GM18511 (cell line): ENCODE data around the gene COG2.
"Not testable (repeated sequence)": the region's sequence is repeated elsewhere in the genome, so short reads cannot be mapped to it uniquely, and the experiment has no call there.

Experiments
- ATAC-seq: cut with Tn5 transposase; IDR thresholded peaks from one replicate; pipeline ENCODE4 v1.9.1; 2021; ENCODE audit warnings: mild to moderate bottlenecking, moderate library complexity; ENCODE audit not compliant: unreplicated experiment

COG2 gene

GRCh38 chr1:230698964-230699363 lies 56.7 kb downstream of the COG2 start:
- not testable (repeated sequence) for ATAC-seq

- ATAC-seq = no peak
Measured at GRCh38 chr1:230699716-230700115, 57.4 kb downstream of the COG2 start.

DNA sequence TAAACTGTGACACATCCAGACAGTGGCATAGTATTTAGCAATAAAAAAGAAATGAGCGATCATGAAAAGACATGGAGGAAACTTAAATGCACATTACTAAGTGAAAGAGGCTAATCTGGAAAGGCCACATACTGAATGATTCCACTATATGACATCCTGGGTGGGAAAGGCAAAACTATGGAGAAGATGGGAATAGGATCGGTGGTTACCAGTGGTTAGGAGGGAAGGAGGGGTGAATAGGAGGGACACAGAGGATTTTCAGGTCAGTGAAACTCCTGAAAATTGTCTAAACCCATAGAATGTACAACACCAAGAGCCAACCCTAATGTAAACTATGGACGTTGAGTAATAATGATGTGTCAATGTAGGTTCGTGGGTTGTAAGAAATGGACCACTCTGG lies 57.9 kb downstream of the COG2 start:
- ATAC-seq = no peak

DNA sequence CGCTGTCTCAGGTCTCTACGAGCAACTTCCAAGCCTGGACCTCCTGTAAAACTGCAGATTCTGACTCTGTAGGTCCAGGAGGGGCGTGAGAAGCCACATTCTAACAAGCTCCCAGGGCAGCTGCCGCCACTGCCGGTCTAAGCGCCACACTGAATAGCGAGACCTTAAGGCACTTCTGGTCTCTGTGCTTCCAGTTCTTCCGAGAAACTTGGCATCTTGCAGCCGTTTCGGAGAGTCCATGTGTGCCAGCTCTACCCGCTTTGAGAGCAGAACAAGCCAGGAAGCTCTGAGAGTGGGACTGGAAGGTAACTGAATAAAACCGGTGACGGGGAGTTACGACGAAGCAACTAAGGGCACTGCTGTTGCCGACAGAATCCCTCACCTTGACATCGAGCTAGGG lies 59.2 kb downstream of the COG2 start:
- ATAC-seq = no peak

- no peak for ATAC-seq
Measured at GRCh38 chr1:230701895-230702768, 59.9 kb downstream of the COG2 start.

GRCh38 chr1:230702934-230703678 lies 60.8 kb downstream of the COG2 start:
- ATAC-seq = no peak

DNA sequence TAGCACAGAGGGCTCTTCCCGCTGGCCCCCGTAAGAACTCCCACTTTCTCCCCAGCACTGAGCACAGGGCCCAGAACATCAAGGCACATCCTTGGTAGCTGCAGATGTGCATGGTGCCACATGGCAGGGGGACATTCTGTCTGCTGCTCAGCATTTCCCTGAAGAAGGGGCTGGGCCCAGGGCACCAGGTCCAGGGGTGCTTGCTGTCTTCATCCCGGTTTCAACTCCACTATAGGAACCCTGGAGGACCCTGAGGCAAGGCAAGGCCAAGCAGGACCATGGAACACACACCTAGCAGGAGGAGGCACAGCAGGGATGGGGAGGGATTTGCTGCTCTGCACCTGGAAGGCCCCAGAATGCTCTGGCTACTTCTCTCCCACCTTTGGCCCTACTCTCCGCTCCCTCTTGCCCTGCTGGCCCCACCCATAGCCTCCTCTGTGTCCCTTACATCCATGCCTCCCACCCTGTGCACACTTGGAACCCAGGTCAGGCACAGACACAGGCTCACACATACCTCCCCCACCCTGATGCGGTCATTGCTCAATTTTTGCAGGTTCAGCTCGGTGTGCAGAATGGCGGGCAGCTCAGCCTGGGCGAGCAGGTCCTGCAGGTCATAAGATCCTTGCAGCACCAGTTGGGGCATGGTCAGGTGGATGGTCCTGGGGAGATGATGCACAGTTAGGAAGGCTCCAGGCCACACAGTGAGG lies 61.6 kb downstream of the COG2 start:
- ATAC-seq = no peak

- no peak for ATAC-seq
Measured at GRCh38 chr1:230704830-230705229, 62.5 kb downstream of the COG2 start.

DNA sequence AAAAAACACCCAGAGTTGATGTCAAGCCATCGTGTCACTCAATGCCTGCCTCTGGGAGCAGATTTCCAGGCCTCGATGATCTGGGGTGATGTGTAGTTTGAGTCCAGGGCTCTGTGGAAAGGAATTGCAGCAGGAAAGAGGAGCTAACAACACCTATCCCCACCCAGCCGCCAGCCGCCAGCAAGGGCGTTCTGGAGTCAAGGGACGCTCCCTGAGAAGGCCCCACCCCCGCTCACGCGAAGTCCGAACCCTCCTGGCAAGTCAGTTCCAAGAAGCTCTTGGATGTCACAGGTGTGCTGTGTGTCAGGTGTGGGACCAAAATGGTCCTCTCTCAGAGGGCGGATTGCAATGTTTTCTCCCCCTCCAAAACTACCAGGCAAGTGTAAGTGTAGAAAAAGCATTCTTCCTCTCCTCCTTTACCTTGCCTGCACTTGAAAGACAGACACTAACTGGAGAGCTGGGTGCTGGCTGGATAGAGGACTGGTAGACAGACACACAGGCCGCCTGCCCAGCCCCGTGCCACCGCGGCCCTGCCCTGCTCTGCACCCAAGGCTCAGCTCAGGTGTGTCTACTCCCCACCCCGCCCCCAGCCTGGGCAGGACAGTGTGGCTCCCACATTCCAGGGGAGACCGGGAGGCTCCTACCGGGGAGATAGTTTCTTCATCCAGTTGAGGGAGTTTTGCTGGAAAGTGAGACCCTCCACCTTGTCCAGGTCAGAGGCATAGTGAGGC lies 63.2 kb downstream of the COG2 start:
- no peak for ATAC-seq

- ATAC-seq = no peak
Measured at GRCh38 chr1:230706020-230706699, 63.9 kb downstream of the COG2 start.

DNA sequence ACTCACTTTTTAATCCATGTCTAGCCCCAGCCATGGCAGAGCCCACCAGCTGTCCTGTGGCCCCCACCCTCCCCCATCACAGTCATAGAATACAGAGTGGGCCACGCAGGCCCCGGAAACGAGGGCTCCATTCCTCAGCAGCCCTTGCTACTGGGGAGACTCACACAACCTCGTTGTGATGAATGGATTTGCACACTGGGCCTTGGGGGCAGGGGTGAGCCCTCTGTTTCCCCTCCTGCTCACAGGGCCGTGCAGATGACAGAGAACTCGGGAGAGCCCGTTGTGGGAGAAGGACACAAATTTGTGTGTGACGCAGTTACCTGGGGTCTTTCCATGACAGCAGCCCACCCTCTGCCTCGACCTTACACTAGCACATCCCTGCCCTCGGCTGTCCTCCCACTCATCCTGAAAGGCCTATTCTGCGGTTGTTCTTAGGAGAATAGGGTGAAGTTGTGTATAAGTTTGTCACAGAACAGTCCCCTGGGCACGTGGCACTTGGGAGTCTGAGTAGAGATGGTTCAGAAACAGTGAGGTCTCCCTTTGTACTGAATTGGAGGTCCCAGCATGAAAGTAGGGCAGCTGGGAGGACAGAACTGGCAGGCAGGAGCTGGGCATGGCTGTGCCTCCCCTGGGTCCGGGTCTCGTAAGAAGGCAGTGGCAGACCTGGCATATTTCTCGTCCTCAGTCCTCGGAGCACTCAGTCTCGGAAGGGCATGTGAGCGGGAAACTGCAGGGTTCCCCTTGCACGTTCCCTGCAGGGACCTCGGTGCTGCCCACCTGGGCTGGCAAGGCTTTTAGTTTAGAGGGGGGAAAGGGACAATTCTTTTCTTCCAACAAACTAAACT lies 64.8 kb downstream of the COG2 start:
- no peak for ATAC-seq

DNA sequence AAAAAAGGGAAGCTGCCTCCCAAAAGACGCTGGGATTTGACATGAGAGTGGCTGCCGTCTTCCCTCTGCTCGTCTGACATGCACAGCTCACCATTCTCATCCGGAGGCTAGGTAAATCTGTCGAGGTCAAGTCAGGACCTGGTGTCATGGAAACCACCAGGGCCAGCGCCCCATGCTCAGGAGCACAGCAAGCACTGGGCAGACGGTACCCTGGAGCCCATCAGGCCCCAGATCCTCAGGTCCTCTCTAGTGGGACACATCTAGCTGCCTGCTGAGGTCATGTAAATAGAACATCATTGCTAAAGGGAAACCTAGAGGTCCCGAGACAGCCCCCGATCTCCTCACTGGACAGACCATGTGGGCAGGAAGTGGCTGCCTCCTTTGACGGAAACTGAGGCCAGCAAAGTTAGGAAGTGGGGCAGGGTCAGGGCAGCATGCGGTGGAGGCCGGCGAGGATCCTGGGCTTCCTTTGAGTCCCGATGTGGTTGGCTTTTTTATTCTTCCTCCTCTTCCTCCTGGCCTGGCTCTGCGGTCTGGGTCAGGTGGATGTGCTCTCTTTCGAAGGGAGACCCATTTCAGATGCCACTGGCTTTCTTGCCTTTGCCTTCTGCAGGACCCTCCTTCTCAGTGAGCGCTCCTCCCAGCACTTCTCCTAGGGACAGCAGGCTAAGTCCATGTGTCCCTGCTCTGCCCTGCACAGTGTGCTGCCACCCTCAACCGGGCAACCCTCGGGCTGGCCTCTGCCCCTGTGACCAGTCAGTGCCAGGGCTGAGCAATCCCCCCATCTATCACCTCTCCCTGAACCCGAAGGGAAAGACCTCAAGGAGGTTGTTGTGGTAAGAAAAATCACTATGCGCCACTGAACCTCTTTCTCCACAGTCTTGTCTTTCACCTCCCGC lies 65.7 kb downstream of the COG2 start:
- ATAC-seq = no peak

DNA sequence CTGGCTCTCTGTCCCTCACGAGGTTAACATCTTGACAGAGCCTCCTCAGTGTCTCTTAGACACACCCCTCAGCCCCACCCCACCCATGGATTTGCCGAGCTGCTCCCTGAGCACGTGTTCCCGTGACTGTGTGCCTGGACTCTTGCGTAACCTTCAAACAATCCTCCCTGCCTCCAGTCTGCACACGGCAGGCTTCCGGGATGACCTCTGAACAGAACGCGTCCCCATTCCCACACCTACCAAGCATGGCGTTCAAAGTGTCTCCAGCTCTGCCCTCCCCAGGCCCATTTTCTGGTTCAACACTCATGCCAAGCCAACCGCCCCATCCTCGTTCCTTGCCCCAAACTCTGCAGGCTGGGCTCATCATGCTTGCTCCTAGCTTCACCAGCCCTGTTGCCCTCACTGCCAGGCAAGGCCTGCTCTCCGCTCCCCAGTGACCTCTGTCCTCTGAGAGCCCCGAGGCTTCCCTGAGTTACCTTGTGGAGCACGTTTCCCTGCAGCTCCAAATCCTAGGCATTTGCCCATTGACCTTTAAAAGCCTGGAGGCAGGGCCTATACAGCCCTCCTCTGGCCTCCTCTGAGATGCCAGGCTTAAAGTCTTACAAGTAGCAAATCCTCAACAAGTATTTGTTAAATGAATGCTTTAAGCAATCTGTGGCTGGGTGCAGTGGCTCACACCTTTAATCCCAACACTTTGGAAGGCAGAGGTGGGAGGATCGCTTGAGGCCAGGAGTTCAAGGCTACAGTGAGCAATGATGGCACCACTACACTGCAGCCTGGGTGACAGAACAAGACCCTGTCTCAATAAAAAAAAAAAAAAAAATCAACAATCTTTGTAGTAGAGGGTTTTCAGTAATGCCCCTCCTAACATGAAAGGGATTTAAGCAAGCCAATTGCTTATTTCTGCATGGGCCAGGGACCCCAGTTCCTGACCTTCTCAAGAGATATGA lies 66.6 kb downstream of the COG2 start:
- no peak for ATAC-seq

GRCh38 chr1:230709619-230710542 lies 67.6 kb downstream of the COG2 start:
- ATAC-seq = no peak

DNA sequence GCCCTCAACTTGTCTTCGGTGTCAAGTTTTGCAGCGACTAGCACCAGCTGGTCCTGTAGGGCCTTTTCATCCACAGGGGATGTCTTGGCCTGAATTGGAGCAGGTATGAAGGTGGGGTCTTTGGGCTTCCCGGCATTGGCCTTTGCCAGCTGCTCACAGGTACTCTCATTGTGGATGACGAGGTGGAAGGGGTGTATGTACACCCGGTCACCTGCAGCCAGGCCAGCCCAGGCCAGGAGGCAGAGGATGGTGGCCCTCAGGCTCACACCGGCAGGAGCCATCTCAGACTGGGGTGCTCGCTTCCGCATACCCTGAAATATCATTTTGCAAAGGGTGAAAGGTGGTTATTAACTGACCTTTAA lies 68.2 kb downstream of the COG2 start:
- no peak for ATAC-seq

DNA sequence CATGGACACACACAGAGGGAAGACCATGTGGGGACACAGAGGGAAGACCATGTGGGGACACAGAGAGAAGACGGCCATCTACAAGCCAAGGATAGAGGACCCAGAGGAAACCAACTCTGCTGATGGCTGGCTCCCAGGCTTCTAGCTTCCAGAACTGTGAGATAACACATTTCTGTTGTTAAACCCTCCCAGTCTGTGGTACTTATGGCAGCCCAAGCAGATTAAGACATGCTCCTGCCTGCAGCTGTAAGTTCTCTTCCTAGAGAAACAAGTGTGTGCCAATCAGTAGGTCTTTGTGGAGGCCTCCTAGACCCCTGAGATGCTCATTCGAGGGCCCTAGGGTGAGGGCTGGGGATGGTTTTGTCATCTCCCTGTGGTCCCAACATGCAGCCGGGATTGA lies 69.0 kb downstream of the COG2 start:
- ATAC-seq = no peak
